ENCODE results near the gene LMO4. TPM values are rescaled to one million over a fixed set of nuclear protein-coding genes. Genes with fewer than 3 reads are reported as not detected.

LMO4 gene
- polyA plus RNA-seq, 1 donor (not counting 4 experiments of a cell fraction or from before 2014, with no cell fraction given): 33.4 TPM

DNA sequence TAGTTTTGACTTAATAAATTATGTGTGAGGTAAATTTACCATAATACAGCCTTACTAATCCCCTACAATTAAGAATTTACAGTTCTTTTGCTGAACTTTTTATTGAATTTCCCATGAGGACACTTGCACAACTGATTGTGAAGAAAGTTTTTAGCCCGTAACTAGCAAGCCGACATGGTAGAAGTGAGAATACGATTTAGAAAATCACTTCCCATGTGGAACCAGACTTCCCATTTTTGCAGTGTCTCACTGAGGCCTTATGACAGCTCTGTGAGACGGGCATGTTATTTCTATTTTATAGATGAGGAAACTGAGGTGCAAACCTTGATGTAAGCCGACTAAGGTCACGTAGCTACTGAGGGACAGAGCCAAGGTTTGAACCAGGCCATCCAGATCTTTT lies 32.5 kb upstream of the LMO4 start:
- H3K9me1 ChIP-seq (ENCODE audit: control insufficient read depth, extremely low read depth, insufficient read depth, low read length): no peaks in the 10 kb centered on the region
- dilution Hi-C loops (cut with MboI; ENCODE audit: extremely low pct_ligation_motif_present, low sequenced_read_pairs): no loop called here
- no peak for FAIRE-seq
- H4K20me1 ChIP-seq (ENCODE audit: control insufficient read depth, extremely low read depth, insufficient read depth, low read length): no peaks in the 10 kb centered on the region
- no peaks in the 10 kb centered on the region for H3K4me1 ChIP-seq (ENCODE audit: control insufficient read depth, extremely low read depth, insufficient read depth, low read length)
- no peak overlapping the region for H3K27ac ChIP-seq (ENCODE audit: control insufficient read depth, insufficient read depth, low read length)
- H3K9me3 ChIP-seq (ENCODE audit: control insufficient read depth, low read depth, low read length): no peaks in the 10 kb centered on the region
- no peak overlapping the region for H3K9ac ChIP-seq (ENCODE audit: control insufficient read depth, extremely low read depth, insufficient read depth, low read length)
- DNase-seq (ENCODE audit: low read depth, low spot score): no peak
- H3K27me3 ChIP-seq (ENCODE audit: control insufficient read depth, extremely low read depth, insufficient read depth, low read length): no peaks in the 10 kb centered on the region
- H3K36me3 ChIP-seq (ENCODE audit: control insufficient read depth in 2 of 2, extremely low read depth in 1 of 2, insufficient read depth in 2 of 2, low read length in 2 of 2): no peaks in the 10 kb centered on the region
- TF ChIP-seq EZH2 (IDR thresholded peaks at IDR 0.05; ENCODE audit: low read length): no peak
- TF ChIP-seq, protein P1, sequence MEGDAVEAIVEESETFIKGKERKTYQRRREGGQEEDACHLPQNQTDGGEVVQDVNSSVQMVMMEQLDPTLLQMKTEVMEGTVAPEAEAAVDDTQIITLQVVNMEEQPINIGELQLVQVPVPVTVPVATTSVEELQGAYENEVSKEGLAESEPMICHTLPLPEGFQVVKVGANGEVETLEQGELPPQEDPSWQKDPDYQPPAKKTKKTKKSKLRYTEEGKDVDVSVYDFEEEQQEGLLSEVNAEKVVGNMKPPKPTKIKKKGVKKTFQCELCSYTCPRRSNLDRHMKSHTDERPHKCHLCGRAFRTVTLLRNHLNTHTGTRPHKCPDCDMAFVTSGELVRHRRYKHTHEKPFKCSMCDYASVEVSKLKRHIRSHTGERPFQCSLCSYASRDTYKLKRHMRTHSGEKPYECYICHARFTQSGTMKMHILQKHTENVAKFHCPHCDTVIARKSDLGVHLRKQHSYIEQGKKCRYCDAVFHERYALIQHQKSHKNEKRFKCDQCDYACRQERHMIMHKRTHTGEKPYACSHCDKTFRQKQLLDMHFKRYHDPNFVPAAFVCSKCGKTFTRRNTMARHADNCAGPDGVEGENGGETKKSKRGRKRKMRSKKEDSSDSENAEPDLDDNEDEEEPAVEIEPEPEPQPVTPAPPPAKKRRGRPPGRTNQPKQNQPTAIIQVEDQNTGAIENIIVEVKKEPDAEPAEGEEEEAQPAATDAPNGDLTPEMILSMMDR (optimal IDR thresholded peaks at IDR 0.05 in 1 of 3, IDR thresholded peaks at IDR 0.05 in 1 of 3, conservative IDR thresholded peaks at IDR 0.05 in 1 of 3; ENCODE audit: extremely low read depth in 1 of 3, insufficient read depth in 2 of 3, low read length in 3 of 3): no peak
- no peaks in the 10 kb centered on the region for H3K79me2 ChIP-seq (ENCODE audit: control insufficient read depth, insufficient read depth, low read length)
- H3K4me2 ChIP-seq (ENCODE audit: control insufficient read depth, extremely low read depth, insufficient read depth, low read depth, low read length): no peak overlapping the region
- H3K4me3 ChIP-seq (ENCODE audit: control insufficient read depth in 2 of 3, extremely low read depth in 1 of 3, insufficient read depth in 2 of 3, low read depth in 1 of 3, low read length in 3 of 3): no peak overlapping the region
- H2AFZ ChIP-seq (ENCODE audit: control insufficient read depth, low read length): no peak overlapping the region

DNA sequence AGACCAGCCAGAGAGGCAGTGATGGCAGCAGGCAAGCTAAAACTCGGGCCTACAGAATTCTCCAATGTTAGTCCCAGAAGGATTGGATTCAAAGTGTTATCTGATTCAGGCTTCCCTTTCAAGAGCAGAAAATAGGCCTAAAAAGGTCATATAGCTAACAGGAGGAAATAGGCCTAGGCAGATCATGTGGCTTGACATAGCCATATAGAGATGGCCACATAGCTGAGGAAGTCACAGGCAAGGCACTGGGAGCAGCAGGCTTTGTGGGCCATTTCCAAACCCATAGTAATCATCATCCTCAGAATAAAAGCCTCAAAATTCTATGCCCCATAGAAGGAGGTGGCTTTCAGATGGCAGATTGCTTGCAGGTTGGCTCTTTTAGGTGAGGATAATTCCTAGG lies 29.0 kb upstream of the LMO4 start:
- no peak for FAIRE-seq

More for the DNA sequence above, 29.0 kb upstream of the LMO4 start:
- Histone ChIP-seq H3K27me3 (ENCODE audit: control insufficient read depth, extremely low read depth, insufficient read depth, low read length) (no peaks in the 10 kb centered on the region), H3K36me3 (ENCODE audit: control insufficient read depth in 2 of 2, extremely low read depth in 1 of 2, insufficient read depth in 2 of 2, low read length in 2 of 2) (no peaks in the 10 kb centered on the region), H3K9ac (ENCODE audit: control insufficient read depth, extremely low read depth, insufficient read depth, low read length) (no peak overlapping the region), H3K9me3 (ENCODE audit: control insufficient read depth, low read depth, low read length) (no peaks in the 10 kb centered on the region), H4K20me1 (ENCODE audit: control insufficient read depth, extremely low read depth, insufficient read depth, low read length) (no peaks in the 10 kb centered on the region), H3K27ac (ENCODE audit: control insufficient read depth, insufficient read depth, low read length) (no peak overlapping the region), H3K4me3 (ENCODE audit: control insufficient read depth in 2 of 3, extremely low read depth in 1 of 3, insufficient read depth in 2 of 3, low read depth in 1 of 3, low read length in 3 of 3) (no peak overlapping the region), H3K9me1 (ENCODE audit: control insufficient read depth, extremely low read depth, insufficient read depth, low read length) (no peaks in the 10 kb centered on the region), H2AFZ (ENCODE audit: control insufficient read depth, low read length) (no peak overlapping the region), H3K4me2 (ENCODE audit: control insufficient read depth, extremely low read depth, insufficient read depth, low read depth, low read length) (no peak overlapping the region), H3K4me1 (ENCODE audit: control insufficient read depth, extremely low read depth, insufficient read depth, low read length) (no peaks in the 10 kb centered on the region), H3K79me2 (ENCODE audit: control insufficient read depth, insufficient read depth, low read length) (no peaks in the 10 kb centered on the region)
- DNase-seq (ENCODE audit: low read depth, low spot score): no peak
- TF ChIP-seq, protein P1 (optimal IDR thresholded peaks at IDR 0.05 in 1 of 3, IDR thresholded peaks at IDR 0.05 in 1 of 3, conservative IDR thresholded peaks at IDR 0.05 in 1 of 3; ENCODE audit: extremely low read depth in 1 of 3, insufficient read depth in 2 of 3, low read length in 3 of 3): no peak
- TF ChIP-seq EZH2 (IDR thresholded peaks at IDR 0.05; ENCODE audit: low read length): no peak
- dilution Hi-C loops (cut with MboI; ENCODE audit: extremely low pct_ligation_motif_present, low sequenced_read_pairs): no loop called here
